Gastrocnemius medialis (tissue), 4 donors: Measurements from ENCODE around the gene SPATA16.
"Not testable (repeated sequence)": the region's sequence is repeated elsewhere in the genome, so short reads cannot be mapped to it uniquely, and the experiment has no call there.

Experiments used
- POLR2A ChIP-seq, 2 donors: fragments of 450-650 bp; IDR thresholded peaks; one replicate each; pipeline ENCODE4 v1.6.1; 2017; ENCODE audit warnings: antibody characterized with exemption in 2 of 2, mild to moderate bottlenecking in 2 of 2, moderate library complexity in 2 of 2
- TF ChIP-seq, protein P1 (sequence below), 5 experiments: fragments of 450-650 bp in 3 of 5; fragments of 200-600 bp in 2 of 5; sonication (generic) in 2 of 5; IDR thresholded peaks in 4 of 5; conservative IDR thresholded peaks in 1 of 5; 1 replicate in 4 of 5; 2 replicates in 1 of 5; pipeline ENCODE4 v1.5.1; 2016 to 2019; ENCODE audit warnings: antibody characterized with exemption in 5 of 5, mild to moderate bottlenecking in 3 of 5, moderate library complexity in 3 of 5

DNA sequence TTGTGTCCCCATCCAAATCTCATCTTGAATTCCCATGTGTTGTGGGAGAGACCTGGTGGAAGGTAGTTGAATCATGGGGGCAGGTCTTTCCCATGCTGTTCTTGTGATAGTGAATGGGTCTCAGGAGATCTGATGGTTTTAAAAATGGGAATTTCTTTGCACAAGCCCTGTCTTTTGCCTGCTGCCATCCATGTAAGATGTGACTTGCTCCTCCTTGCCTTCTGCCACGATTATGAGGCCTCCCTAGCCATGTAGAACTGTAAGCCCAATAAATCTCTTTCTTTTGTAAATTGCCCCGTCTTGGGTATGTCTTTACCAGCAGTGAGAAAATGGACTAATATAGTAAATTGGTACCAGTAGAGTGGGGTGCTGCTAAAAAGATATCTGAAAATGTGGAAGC is 261.7 kb downstream of the SPATA16 start:
- TF ChIP-seq, protein P1, sequence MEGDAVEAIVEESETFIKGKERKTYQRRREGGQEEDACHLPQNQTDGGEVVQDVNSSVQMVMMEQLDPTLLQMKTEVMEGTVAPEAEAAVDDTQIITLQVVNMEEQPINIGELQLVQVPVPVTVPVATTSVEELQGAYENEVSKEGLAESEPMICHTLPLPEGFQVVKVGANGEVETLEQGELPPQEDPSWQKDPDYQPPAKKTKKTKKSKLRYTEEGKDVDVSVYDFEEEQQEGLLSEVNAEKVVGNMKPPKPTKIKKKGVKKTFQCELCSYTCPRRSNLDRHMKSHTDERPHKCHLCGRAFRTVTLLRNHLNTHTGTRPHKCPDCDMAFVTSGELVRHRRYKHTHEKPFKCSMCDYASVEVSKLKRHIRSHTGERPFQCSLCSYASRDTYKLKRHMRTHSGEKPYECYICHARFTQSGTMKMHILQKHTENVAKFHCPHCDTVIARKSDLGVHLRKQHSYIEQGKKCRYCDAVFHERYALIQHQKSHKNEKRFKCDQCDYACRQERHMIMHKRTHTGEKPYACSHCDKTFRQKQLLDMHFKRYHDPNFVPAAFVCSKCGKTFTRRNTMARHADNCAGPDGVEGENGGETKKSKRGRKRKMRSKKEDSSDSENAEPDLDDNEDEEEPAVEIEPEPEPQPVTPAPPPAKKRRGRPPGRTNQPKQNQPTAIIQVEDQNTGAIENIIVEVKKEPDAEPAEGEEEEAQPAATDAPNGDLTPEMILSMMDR (IDR thresholded peaks at IDR 0.05 in 4 of 5, conservative IDR thresholded peaks at IDR 0.05 in 1 of 5), result not testable (repeated sequence)
- TF ChIP-seq POLR2A (IDR thresholded peaks at IDR 0.05), result not testable (repeated sequence)
